Kidney epithelial cell (primary cell): ENCODE measurements around the gene LIN52. TPM values are rescaled to one million over a fixed set of nuclear protein-coding genes. Genes with fewer than 3 reads are reported as not detected.

Source experiments
- DNase-seq: peaks from one replicate; pipeline ENCODE4 v3.0.0-alpha.2; 2010; ENCODE audit warnings: low read depth
- H3K27me3 ChIP-seq: 2 replicates; pipeline ENCODE4 v1.6.0; 2011; ENCODE audit warnings: low read length; ENCODE audit not compliant: control insufficient read depth, insufficient read depth
- H3K36me3 ChIP-seq: 2 replicates; pipeline ENCODE4 v1.5.1; 2011; ENCODE audit warnings: low read length; ENCODE audit not compliant: control insufficient read depth, insufficient read depth
- H3K4me3 ChIP-seq: 2 replicates; pipeline ENCODE4 v1.5.1; 2011; ENCODE audit warnings: low read depth, mild to moderate bottlenecking, control low read depth, low read length
- CTCF ChIP-seq: IDR thresholded peaks from 2 replicates; pipeline ENCODE4 v1.5.1; 2011; ENCODE audit warnings: mild to moderate bottlenecking, moderate library complexity, low read length, control low read depth, inconsistent platforms; ENCODE audit not compliant: insufficient read depth, poor library complexity, severe bottlenecking
- total RNA-seq: library from RNA; depleted of rRNA; stranded (reverse); fragments of >200 nt; gene quantifications from 2 replicates; pipeline ENCODE4 v1.2.3, GENCODE V29; 2015

LIN52 gene
- total RNA-seq, 1 donor from 2014 or later, result 7.8 TPM

GRCh38 chr14:74147571-74147970 is 62.8 kb downstream of the LIN52 start:
- TF ChIP-seq CTCF, result no peak
- Histone ChIP-seq H3K27me3 (no peaks in the 10 kb centered on the region), H3K4me3 (no peak overlapping the region), H3K36me3 (no peaks in the 10 kb centered on the region)
- no peak for DNase-seq

GRCh38 chr14:74148705-74149104 is 63.9 kb downstream of the LIN52 start:
- DNase-seq, result no peak
- no peak for TF ChIP-seq CTCF
- no peaks in the 10 kb centered on the region for H3K36me3 ChIP-seq
- H3K4me3 ChIP-seq, result no peak overlapping the region
- H3K27me3 ChIP-seq, result no peaks in the 10 kb centered on the region

GRCh38 chr14:74155287-74155686 is 70.5 kb downstream of the LIN52 start:
- DNase-seq, result no peak
- no peaks in the 10 kb centered on the region for H3K27me3 ChIP-seq
- no peak overlapping the region for H3K4me3 ChIP-seq
- H3K36me3 ChIP-seq, result no peaks in the 10 kb centered on the region
- no peak for TF ChIP-seq CTCF

- no peak overlapping the region for H3K4me3 ChIP-seq
- TF ChIP-seq CTCF, result no peak
- no peaks in the 10 kb centered on the region for H3K36me3 ChIP-seq
- DNase-seq, result no peak
- H3K27me3 ChIP-seq, result no peaks in the 10 kb centered on the region
Measured at GRCh38 chr14:74155749-74156148, 71.0 kb downstream of the LIN52 start.

- Histone ChIP-seq H3K27me3 (no peaks in the 10 kb centered on the region), H3K4me3 (no peak overlapping the region), H3K36me3 (no peaks in the 10 kb centered on the region)
- DNase-seq, result no peak
- TF ChIP-seq CTCF, result no peak
Measured at GRCh38 chr14:74160763-74161162, 76.0 kb downstream of the LIN52 start.

- H3K4me3 ChIP-seq, result no peak overlapping the region
- no peak for TF ChIP-seq CTCF
- DNase-seq, result no peak
- H3K36me3 ChIP-seq, result no peaks in the 10 kb centered on the region
- no peaks in the 10 kb centered on the region for H3K27me3 ChIP-seq
Measured at GRCh38 chr14:74161526-74162158, 76.9 kb downstream of the LIN52 start.
